HG03520 (cell line): ENCODE measurements around the gene TMEM86B.
"Not testable (repeated sequence)": the region's sequence is repeated elsewhere in the genome, so short reads cannot be mapped to it uniquely, and the experiment has no call there.

Experiments used
- ATAC-seq: cut with Tn5 transposase; IDR thresholded peaks from one replicate; pipeline ENCODE4 v1.9.1; 2021; ENCODE audit warnings: mild to moderate bottlenecking, moderate library complexity; ENCODE audit not compliant: unreplicated experiment

The TMEM86B gene

GRCh38 chr19:55223291-55224037 is 5.1 kb downstream of the TMEM86B start:
- no peak for ATAC-seq

GRCh38 chr19:55220525-55220924 is 8.0 kb downstream of the TMEM86B start:
- ATAC-seq: no peak

DNA sequence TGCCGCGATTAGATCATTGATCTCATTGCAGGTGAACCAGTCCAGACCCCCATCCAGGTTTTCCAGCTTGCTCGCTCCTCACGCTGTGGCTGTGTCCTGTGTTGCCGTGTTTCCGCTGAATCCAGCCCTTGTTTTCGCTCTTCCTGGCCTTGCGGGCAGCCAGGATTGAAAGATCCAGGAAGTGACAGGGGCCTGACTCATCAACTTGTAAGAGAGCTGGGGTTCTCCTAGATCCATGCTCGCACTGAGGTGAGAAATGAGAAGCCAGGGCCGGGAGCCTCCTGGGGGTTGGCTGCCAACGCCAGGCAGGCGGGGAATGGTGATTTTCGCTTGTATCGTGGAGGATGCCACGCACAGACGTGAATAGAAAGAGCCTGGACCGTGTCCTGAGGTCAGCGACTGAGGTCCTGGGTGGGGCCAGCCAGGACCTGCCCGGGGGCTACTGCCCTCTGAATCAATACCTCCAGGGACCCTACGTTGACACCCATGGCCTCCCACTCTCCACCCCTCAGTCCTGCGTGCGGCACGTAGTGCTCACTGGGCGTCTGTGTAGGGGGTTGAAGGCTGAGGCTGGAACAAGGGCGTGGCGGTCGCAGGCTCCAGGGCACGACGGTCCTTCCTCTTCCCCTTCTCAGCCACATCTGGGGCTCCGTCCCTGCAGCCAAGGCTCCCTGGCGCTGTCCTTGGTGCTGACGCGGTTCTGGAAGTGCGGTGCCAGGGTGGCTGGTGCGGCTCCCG is 11.9 kb downstream of the TMEM86B start:
- no peak for ATAC-seq

DNA sequence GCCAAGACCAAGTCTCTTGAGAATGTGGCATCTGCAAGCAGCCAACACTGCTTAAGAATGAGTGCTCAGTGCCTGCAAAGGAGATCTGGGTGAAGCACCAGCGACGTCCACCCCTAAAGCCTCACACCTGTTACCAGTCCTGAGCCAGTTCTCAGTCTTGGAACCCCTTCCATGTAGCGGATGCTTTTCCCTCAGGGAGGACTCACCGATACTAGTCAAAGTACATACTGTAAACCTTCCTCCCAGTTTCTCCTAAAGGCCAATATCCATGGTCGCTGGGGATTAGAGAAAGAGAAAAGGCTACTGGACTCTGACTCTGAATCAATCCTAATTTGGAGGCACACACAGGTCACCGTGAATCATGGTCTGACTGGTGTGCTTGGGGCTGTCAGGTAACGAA is 15.0 kb downstream of the TMEM86B start:
- ATAC-seq: no peak

DNA sequence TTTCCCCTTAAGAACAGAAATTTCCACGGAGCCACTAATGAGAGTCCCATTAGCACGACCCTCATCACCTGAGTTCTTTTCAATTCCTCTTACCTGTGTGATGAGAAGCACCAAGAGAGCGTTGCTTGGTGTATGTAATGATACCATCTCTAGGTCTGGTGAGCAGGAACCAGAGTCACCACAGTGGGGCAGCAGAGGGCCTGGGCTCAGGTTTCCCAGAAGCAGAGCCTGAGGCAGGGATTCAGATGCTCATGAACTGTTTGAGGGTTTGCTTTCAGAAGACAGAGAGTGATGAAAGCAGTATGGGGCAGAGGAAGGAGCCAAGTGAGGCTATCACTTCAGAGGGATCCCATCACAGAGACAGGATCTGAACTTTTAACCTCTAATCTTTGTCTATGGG is 16.1 kb downstream of the TMEM86B start:
- ATAC-seq: no peak

DNA sequence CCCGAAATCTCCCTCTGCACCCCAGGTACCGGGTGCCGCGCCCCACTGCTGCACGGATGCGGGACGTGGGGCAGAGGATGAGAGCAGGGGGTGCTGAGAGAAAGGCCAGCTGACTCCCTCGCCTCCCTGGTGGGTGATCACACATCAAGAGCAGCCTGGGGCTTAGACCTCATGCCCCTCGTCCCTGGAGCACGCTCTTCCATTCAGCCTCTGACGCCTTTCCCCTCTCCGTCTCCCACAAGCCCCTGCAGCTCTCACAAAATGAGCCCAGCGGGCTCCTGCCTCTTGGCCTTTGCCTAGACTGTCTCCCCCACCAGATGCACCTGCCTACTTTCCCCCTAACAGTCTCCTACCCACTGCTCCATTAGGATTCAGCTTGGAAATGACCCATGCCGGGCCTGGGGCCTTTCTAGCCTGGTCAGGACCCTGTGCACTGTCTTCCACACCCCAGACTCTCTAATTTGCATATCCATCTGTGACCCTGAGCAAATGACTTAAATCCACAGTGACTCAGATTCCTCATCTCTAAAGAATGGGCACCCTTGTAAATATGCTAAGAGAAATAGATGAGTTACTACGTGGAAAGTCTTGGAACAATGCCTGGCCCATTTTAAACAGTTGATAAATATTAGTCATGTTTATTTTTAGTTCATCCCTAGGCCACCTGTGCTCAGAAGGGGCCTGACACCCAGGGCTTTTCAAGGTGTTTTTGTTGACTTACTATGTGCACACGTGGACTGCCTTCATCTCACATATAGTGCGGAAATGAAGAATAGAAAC is 18.7 kb downstream of the TMEM86B start:
- no peak for ATAC-seq

DNA sequence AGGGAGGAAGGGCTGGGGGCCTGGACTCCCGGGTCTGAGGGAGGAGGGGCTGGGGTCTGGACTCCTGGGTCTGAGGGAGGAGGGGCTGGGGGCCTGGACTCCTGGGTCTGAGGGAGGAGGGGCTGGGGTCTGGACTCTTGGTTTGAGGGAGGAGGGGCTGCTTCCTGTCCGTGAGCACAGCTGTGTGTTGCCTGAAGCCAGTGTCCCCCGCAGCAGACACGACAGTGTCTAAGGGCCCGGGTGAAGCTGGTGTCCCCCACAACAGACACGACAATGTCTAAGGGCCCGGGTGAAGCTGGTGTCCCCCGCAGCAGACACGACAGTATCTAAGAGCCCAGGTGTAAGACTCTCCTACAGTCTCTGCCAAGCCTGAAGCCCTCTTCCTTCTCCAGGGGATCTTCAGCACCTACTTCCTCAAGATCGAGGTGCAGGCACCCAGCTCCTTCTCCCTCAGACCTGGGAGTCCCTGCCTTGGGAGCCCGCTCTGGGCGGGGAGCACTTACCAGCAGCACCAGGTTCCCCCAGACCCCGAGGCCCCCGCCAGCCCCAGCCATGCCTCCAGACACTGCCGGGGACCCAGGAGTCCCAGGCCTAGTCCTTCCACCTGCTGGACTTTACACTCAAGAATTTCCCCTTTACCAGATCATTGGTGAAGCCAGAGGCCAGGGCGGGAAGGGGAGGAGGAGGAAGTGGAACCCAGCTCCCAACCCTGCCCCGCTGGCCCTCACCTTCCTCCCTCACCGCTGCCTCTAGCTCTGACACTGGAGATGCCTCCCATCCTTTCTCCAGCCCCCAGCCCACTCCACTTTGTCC is 19.5 kb downstream of the TMEM86B start, which contains the start of gene PTPRH:
PTPRH (minus strand) TSS at position 622 of the 813 bp plus-strand sequence; CDS start at position 554, 68 bp downstream.
- no peak for ATAC-seq

DNA sequence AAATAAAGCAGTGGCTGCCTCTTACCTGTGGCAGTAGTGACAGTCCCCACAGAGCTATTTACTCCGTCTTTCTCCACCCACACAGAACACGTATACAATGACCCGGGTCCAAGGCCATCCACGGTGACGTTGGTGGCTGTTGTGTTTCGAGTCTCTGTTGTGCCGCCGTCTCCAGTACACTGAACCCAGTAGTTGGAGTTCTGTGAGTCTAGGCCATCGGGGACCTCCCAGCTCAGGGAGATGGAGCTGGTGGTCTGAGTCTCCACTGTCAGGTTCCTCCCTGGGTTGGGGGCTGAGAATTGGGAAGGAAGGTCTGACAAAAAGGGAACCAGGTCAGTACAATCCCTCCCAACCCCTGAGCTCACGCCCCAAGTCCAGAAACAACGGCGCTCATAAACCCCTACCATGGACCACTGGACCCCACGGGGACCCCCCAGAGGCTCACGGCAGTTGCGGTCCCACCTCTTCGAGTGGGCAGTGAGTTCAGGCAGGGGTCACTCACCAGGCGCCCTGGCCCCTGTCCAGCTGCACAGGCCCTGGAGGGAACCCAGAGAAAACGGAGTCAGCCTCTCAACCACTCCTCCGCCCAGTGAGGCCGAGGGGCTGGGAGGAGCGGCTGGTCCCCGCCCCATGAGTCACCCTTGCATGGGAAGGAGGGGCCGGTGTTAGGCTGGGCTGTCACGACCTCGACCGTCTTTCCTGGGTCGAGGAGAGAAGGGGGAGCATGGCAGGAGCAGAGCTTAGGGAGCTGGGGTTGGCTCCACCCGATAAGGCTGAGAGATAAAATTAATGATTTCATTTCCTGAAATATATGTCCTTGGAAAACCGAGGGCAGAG is 21.7 kb downstream of the TMEM86B start:
- no peak for ATAC-seq

GRCh38 chr19:55202199-55202598 is 26.4 kb downstream of the TMEM86B start:
- not testable (repeated sequence) for ATAC-seq

DNA sequence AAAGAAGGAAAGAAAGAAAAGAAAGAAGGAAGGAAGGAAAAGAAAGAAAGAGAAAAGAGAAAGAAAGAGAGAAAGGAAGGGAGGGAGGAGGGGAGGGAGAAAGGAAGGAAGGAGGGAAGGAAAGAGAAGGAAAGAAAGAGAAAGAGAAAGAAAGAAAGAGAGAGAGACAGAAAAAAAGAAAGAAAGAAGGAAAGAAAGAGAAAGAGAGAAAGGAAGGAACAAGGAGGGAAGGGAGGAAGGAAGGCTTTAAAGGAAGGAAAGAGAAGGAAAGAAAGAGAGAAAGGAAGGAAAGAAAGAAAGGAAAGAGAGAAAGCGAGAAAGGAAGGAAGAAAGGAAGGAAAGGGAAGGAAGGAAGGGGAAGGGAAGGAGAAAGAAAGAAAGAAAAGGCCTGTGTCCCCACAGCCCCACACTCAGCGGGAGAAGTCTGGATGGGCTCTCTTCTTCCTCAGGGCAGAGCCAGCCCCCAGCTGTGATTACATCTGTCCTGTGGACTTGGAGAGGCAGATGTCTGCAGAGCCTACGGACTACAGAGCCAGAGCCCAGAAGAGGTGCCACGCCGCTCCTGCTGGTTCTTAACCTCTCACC is 28.9 kb downstream of the TMEM86B start:
- no peak for ATAC-seq

DNA sequence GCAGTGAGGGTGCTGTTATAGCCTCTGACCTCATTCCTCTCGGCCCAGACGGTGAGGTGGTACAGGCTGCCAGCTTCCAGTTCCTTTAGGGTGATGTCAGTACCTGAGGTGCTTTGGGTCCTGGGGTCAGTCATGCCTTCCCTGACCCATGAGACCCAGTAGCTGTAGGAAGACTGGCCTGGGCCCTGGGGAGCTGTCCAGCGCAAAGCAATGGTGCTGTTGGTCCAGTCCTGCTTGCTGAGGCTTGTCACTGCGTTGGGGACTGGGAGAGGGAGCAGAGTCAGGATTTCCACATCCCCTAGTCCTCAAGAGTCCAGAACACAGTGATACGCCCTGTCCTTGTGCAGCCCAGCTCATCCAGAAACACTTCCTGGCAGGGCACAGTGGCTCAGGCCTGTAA is 29.9 kb downstream of the TMEM86B start:
- ATAC-seq: no peak

GRCh38 chr19:55197528-55197927 is 31.0 kb downstream of the TMEM86B start:
- ATAC-seq: no peak

DNA sequence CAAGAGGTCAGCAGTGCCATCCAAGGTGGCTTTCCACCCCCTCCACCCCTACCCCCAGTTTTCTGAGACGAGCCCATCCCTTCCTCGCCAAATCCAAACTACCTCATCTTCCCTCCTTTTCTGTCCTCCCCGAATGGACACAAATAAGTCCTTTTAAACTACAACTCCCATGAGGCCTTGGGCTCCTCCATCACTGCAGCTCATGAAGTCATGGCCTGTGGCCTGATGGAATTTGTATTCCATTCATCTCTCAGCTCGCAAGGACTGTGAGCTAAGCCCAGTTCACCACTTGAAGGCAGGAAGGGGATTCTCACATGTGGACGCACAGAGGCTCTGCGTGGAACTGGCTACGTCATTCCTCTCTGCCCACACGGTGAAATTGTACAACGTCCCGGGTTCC is 31.8 kb downstream of the TMEM86B start:
- ATAC-seq: no peak

GRCh38 chr19:55193481-55193880 is 35.1 kb downstream of the TMEM86B start:
- ATAC-seq: no peak

GRCh38 chr19:55189403-55189835 is 39.1 kb downstream of the TMEM86B start:
- ATAC-seq: no peak

DNA sequence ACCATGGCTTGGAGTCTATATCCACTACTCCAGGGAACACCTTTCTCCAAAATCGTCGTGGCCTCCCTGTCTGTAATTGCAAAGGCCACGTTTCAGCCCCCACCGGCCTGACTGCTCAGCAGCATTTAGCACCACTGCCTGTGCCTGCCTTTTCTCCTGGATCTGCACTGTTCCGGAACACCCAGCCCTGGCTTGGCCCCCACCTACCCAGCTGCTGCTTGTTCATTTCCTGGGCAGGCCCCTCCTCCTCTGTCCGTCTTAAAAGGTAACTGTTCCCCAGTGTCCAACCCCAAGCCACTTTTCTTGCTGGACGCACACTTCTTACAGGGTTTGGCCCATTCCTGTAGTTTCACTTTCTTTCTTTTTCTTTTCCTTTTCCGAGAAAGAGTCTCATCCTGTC is 39.9 kb downstream of the TMEM86B start:
- no peak for ATAC-seq

DNA sequence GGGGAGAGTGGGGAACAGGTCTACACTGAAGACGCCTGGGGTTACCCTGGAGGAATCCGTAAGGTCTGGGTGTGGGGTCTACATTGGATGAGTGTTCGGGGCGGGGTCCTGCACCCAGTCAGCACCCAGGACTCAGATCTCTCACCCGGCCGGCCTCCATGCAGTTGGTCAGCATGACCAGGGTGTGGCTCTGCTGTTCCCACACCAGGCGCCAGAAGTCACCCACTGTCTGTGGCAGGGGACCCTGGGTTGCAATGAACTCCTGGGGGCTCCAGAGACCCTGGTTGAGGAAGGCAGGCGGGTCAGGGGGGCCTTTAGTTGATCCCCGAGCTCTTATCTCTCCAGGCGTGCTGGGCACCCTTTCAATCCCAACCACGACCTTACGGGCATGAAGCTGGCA is 42.5 kb downstream of the TMEM86B start:
- no peak for ATAC-seq

DNA sequence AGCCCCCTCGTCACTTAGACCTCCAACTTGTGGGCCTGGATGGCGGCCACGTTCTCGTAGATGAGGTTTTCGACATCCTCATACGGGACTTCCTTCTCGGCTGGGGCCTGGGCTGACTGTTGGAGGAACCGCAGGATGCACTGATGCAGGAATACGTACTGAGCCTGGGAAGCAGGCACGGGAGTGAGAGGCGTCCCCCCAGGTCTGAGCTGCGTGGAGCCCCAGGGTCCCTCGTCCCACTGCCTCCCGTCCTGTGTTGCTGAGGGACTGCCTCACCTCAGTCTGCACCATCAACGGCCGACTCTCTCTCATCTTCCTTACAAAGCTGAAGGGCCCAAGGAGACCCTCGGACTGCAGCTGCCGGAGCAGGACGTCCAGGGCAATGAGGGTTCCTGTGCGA is 46.8 kb downstream of the TMEM86B start:
- ATAC-seq: no peak
